PFSK-1 (cell line): ENCODE data around the gene SGCA.

Experiments
- FOXP2 ChIP-seq: optimal IDR thresholded peaks from 2 replicates; pipeline ENCODE3; 2011; ENCODE audit warnings: borderline replicate concordance, control low read depth, inconsistent platforms; ENCODE audit not compliant: insufficient read depth; ENCODE audit errors: extremely low read length, extremely low read depth
- POLR2AphosphoS5 ChIP-seq: IDR thresholded peaks from 2 replicates; pipeline ENCODE4 v1.6.1; 2012; ENCODE audit warnings: low read depth, mild to moderate bottlenecking, control low read depth, low read length, moderate library complexity
- REST ChIP-seq, 2 experiments: IDR thresholded peaks; 2 replicates each; pipeline versions ENCODE4 v1.6.1 to v1.8.0; 2011 to 2012; ENCODE audit warnings: low read depth in 2 of 2, low read length in 2 of 2, control low read depth in 1 of 2, inconsistent platforms in 1 of 2, mild to moderate bottlenecking in 1 of 2, moderate library complexity in 1 of 2; ENCODE audit not compliant: insufficient read depth in 1 of 2
- SIN3A ChIP-seq: IDR thresholded peaks from 2 replicates; pipeline ENCODE4 v1.6.1; 2012; ENCODE audit warnings: mild to moderate bottlenecking, low read length, moderate library complexity, borderline replicate concordance; ENCODE audit not compliant: insufficient read depth
- TAF1 ChIP-seq: IDR thresholded peaks from 2 replicates; pipeline ENCODE4 v1.6.1; 2012; ENCODE audit warnings: low read length, control low read depth, borderline replicate concordance; ENCODE audit not compliant: insufficient read depth

The SGCA gene

GRCh38 chr17:50222922-50223321 lies 57.1 kb downstream of the SGCA start:
- TF ChIP-seq FOXP2 (no peak), SIN3A (no peak), TAF1 (no peak), REST (IDR thresholded peaks at IDR 0.05; ENCODE audit: insufficient read depth in 1 of 2, low read depth in 2 of 2, low read length in 2 of 2) (no peak), POLR2AphosphoS5 (no peak)
